Stomach smooth muscle (tissue), 2 donors: ENCODE measurements around the gene APOBEC3A.

Experiments
- H3K27ac ChIP-seq: one replicate; pipeline ENCODE4 v1.7.0; 2013; ENCODE audit warnings: mild to moderate bottlenecking, low read length, inconsistent platforms
- H3K27me3 ChIP-seq, 2 donors: one replicate each; pipeline ENCODE4 v1.7.0; 2013; ENCODE audit warnings: low read length in 2 of 2; ENCODE audit not compliant: insufficient read depth in 2 of 2, control insufficient read depth in 1 of 2
- H3K36me3 ChIP-seq, 2 donors: one replicate each; pipeline ENCODE4 v1.7.0; 2013; ENCODE audit warnings: low read length in 2 of 2; ENCODE audit not compliant: control insufficient read depth in 2 of 2, insufficient read depth in 2 of 2
- H3K4me1 ChIP-seq: one replicate; pipeline ENCODE4 v1.7.0; 2013; ENCODE audit warnings: low read length; ENCODE audit not compliant: control insufficient read depth, insufficient read depth
- H3K4me3 ChIP-seq, 2 donors: one replicate each; pipeline ENCODE4 v1.7.0; 2013; ENCODE audit warnings: low read length in 2 of 2
- H3K9ac ChIP-seq, 2 donors: one replicate each; pipeline ENCODE4 v1.7.0; 2013; ENCODE audit warnings: low read length in 2 of 2, mild to moderate bottlenecking in 1 of 2
- H3K9me3 ChIP-seq, 2 donors: one replicate each; pipeline ENCODE4 v1.7.0; 2013; ENCODE audit warnings: low read length in 2 of 2; ENCODE audit not compliant: control insufficient read depth in 2 of 2
- donor health status: healthy.
- donor health status: Pancreatic carcinoma.

The APOBEC3A gene

DNA sequence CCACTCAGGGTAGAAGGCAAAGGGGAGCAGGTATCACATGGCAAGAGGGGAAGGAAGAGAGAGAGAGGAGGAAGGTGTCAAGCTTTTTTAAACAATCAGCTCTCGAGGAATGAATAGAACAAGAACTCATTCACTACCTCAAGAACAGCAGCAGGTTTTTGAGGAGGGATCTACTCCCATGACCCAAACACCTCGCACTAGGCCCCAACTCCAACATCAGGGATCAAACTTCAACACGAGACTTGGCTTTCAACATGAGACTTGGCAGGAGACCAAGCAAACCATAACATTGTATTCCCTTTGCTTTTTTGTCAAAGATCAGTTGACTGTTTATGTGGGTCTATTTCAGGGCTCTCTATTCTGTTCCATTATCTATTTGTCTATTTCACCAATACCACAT, 26.9 kb upstream of the APOBEC3A start:
- Histone ChIP-seq H3K4me3 (no peak overlapping the region), H3K9ac (no peak overlapping the region), H3K4me1 (peaks cover 12% of the 10 kb centered on the region), H3K27ac (no peak overlapping the region), H3K36me3 (no peaks in the 10 kb centered on the region), H3K27me3 (peaks cover 0 to 2% of the 10 kb centered on the region in 2 donors), H3K9me3 (no peaks in the 10 kb centered on the region)

- no peaks in the 10 kb centered on the region for H3K9me3 ChIP-seq
- no peaks in the 10 kb centered on the region for H3K36me3 ChIP-seq
- no peak overlapping the region for H3K27ac ChIP-seq
- no peaks in the 10 kb centered on the region for H3K4me1 ChIP-seq
- H3K27me3 ChIP-seq = peaks cover 0 to 2% of the 10 kb centered on the region in 2 donors
- H3K4me3 ChIP-seq = no peak overlapping the region
- no peak overlapping the region for H3K9ac ChIP-seq
These were observed 22.4 kb upstream of the APOBEC3A start for GRCh38 chr22:38935023-38935422.

DNA sequence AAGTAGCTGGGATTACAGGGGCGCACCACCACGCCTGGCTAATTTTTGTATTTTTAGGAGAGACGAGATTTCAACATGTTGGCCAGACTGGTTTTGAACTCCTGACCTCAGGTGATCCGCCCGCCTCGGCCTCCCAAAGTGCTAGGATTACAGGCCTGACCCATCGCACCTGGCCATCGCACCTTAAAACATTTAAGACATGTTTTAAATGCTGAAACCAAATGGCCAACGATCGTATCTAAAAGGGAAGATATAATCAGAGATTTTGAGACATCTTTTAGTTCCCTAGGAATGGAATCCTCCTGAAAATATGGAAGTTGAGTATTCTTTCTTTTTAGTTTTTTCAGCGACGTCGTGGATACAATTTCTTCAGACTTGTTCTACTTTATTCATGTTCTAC, 21.8 kb upstream of the APOBEC3A start:
- no peaks in the 10 kb centered on the region for H3K36me3 ChIP-seq
- peaks cover 0 to 2% of the 10 kb centered on the region in 2 donors for H3K27me3 ChIP-seq
- H3K4me3 ChIP-seq = no peak overlapping the region
- H3K27ac ChIP-seq = no peak overlapping the region
- H3K4me1 ChIP-seq = no peaks in the 10 kb centered on the region
- no peaks in the 10 kb centered on the region for H3K9me3 ChIP-seq
- H3K9ac ChIP-seq = no peak overlapping the region

GRCh38 chr22:38936562-38936961, 20.8 kb upstream of the APOBEC3A start:
- Histone ChIP-seq H3K27ac (no peak overlapping the region), H3K9ac (no peak overlapping the region), H3K4me3 (no peak overlapping the region)

DNA sequence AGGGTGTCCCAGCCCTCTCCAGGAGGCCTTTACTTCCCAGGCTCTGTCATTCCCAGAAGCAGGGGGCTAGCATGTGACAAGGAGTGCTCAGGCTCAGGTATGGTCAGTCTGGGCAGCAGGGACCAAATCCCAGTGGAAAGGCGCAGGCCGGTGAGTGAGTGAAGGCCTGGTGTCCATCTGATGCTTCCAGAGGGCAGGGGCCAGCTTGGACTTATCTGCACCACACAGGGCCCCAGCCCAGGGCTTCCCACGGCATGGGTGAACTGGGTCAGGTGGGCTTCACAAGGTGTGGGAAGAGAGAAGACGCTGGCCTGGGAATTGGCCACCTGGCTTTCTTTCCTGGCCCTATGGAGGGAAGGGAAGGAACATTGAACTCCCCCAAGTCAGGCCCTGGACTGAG, 20.4 kb upstream of the APOBEC3A start:
- peaks cover 0 to 2% of the 10 kb centered on the region in 2 donors for H3K27me3 ChIP-seq

More at GRCh38 chr22:38936562-38936961, 20.8 kb upstream of the APOBEC3A start:
- H3K27me3 ChIP-seq = peaks cover 0 to 2% of the 10 kb centered on the region in 2 donors
- H3K9me3 ChIP-seq = no peaks in the 10 kb centered on the region
- H3K36me3 ChIP-seq = no peaks in the 10 kb centered on the region
- no peaks in the 10 kb centered on the region for H3K4me1 ChIP-seq

GRCh38 chr22:38937541-38937940, 19.9 kb upstream of the APOBEC3A start:
- H3K4me3 ChIP-seq = no peak overlapping the region
- no peaks in the 10 kb centered on the region for H3K9me3 ChIP-seq
- H3K4me1 ChIP-seq = no peaks in the 10 kb centered on the region
- no peaks in the 10 kb centered on the region for H3K36me3 ChIP-seq
- H3K9ac ChIP-seq = no peak overlapping the region
- no peak overlapping the region for H3K27ac ChIP-seq
- H3K27me3 ChIP-seq = peaks cover 0 to 2% of the 10 kb centered on the region in 2 donors

More for the DNA sequence above, 20.4 kb upstream of the APOBEC3A start:
- H3K36me3 ChIP-seq = no peaks in the 10 kb centered on the region
- no peak overlapping the region for H3K4me3 ChIP-seq
- no peaks in the 10 kb centered on the region for H3K4me1 ChIP-seq
- H3K9ac ChIP-seq = no peak overlapping the region
- H3K9me3 ChIP-seq = no peaks in the 10 kb centered on the region
- no peak overlapping the region for H3K27ac ChIP-seq

GRCh38 chr22:38938221-38938620, 19.2 kb upstream of the APOBEC3A start:
- Histone ChIP-seq H3K36me3 (no peaks in the 10 kb centered on the region), H3K9me3 (no peaks in the 10 kb centered on the region), H3K27ac (no peak overlapping the region), H3K9ac (no peak overlapping the region), H3K4me1 (no peaks in the 10 kb centered on the region), H3K4me3 (no peak overlapping the region), H3K27me3 (peaks cover 0 to 2% of the 10 kb centered on the region in 2 donors)

GRCh38 chr22:38938925-38939324, 18.5 kb upstream of the APOBEC3A start:
- Histone ChIP-seq H3K4me3 (no peak overlapping the region), H3K9me3 (no peaks in the 10 kb centered on the region), H3K36me3 (no peaks in the 10 kb centered on the region), H3K27me3 (peaks cover 0 to 4% of the 10 kb centered on the region in 2 donors), H3K4me1 (no peaks in the 10 kb centered on the region), H3K9ac (no peak overlapping the region), H3K27ac (no peak overlapping the region)

DNA sequence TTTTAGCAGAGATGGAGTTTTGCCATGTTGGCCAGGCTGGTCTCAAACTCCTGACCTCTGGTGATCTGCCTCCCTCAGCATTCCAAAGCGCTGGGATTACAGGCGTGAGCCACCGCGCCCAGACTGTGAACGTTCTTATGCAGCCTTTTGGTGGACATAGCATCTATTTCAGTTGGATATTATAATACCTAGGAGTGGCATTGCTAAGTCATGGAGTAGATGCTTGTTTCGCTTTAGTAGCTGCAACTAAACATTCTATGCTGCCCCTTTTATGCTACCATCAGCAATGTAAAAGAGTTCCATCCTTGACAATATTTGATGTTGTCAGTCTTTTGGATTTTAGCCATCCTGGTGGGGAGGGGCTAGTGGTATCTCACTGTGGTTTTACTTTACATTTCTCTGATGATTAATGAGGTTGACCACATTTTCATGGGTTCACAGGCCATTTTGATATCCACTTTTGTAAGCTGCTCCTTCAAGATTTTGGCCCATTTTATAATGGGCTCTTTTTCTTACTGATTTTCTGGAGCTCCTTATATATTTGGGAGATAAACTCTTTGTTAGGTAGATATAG, 16.5 kb upstream of the APOBEC3A start:
- peaks cover 8 to 10% of the 10 kb centered on the region in 2 donors for H3K27me3 ChIP-seq
- H3K27ac ChIP-seq = no peak overlapping the region
- H3K36me3 ChIP-seq = no peaks in the 10 kb centered on the region
- no peaks in the 10 kb centered on the region for H3K9me3 ChIP-seq
- H3K9ac ChIP-seq = no peak overlapping the region
- H3K4me1 ChIP-seq = no peaks in the 10 kb centered on the region
- no peak overlapping the region for H3K4me3 ChIP-seq

DNA sequence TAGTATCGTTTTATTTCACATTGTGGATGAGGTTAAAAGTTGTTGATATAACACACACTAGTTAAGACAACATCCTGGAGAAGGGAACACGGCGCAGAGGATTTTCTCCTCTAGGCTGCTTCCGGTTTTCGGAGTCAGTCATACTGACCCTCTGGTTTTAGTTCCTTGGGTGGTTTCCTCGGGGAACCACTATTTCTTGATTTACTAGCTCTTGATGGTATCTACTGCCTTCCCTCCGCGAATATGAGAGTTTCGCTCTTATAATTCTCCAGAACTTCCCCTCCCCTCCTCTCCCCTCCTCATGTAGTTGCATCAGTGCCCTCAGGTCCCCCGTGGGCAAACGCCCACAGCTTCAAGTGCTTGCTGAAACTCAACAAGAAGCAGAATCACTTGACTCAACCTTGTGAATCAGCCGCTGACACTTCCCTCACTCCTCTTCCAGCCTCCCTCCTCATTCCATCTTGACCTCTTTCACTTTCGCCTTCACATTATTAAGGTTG, 15.9 kb upstream of the APOBEC3A start:
- no peak overlapping the region for H3K27ac ChIP-seq
- H3K27me3 ChIP-seq = peaks cover 8 to 10% of the 10 kb centered on the region in 2 donors
- H3K36me3 ChIP-seq = no peaks in the 10 kb centered on the region
- no peak overlapping the region for H3K9ac ChIP-seq
- no peaks in the 10 kb centered on the region for H3K9me3 ChIP-seq
- H3K4me3 ChIP-seq = no peak overlapping the region
- no peaks in the 10 kb centered on the region for H3K4me1 ChIP-seq

GRCh38 chr22:38942702-38943101, 14.7 kb upstream of the APOBEC3A start:
- Histone ChIP-seq H3K4me1 (no peaks in the 10 kb centered on the region), H3K9ac (no peak overlapping the region), H3K36me3 (no peaks in the 10 kb centered on the region), H3K27ac (no peak overlapping the region), H3K27me3 (peaks cover 8 to 10% of the 10 kb centered on the region in 2 donors), H3K9me3 (no peaks in the 10 kb centered on the region), H3K4me3 (no peak overlapping the region)
